Mucosa of descending colon (tissue), 3 donors: ENCODE results near the gene XAF1. TPM values are rescaled to one million over a fixed set of nuclear protein-coding genes. Genes with fewer than 3 reads are reported as not detected.
"Not testable (repeated sequence)": the region's sequence is repeated elsewhere in the genome, so short reads cannot be mapped to it uniquely, and the experiment has no call there.

Experiments
- ATAC-seq: fragments of 200-7000 bp; cut with Tn5 transposase; one replicate; pipeline ENCODE4 v1.9.1; 2020; ENCODE audit warnings: mild to moderate bottlenecking, moderate library complexity
- DNase-seq, 3 donors: peaks; one replicate each; pipeline ENCODE4 v3.0.0-alpha.2; 2020
- H3K36me3 ChIP-seq: fragments of 200-600 bp; one replicate; pipeline ENCODE4 v1.8.0; 2021; ENCODE audit warnings: low read depth, mild to moderate bottlenecking
- H3K4me1 ChIP-seq: fragments of 200-600 bp; one replicate; pipeline ENCODE4 v1.8.0; 2021; ENCODE audit warnings: low read depth, mild to moderate bottlenecking
- H3K4me3 ChIP-seq: fragments of 200-600 bp; one replicate; pipeline ENCODE4 v1.8.0; 2021; ENCODE audit warnings: mild to moderate bottlenecking
- H3K9me3 ChIP-seq: fragments of 200-600 bp; one replicate; pipeline ENCODE4 v1.8.0; 2021; ENCODE audit warnings: mild to moderate bottlenecking
- intact Hi-C, 2 donors: fragments of 100-400 bp; cut with DNase I in 1 of 2; cut with micrococcal nuclease in 1 of 2; formaldehyde crosslinking; loops; one replicate each; pipeline versions ENCODE4 v1.11.0 to v1.11.1; 2022; cut with DNase I, micrococcal nuclease
- total RNA-seq, 3 donors: library from RNA; stranded (reverse); fragmentation: NEBNext Ultra II Directional in 2 of 3; extraction: Animal tissue kit (Norgen Biotek cat#: 25700) in 2 of 3; gene quantifications; one replicate each; pipeline versions ENCODE4 v1.2.1 to v1.2.4, GENCODE V29; 2021 to 2023
- TF ChIP-seq, protein P1 (sequence below): fragments of 200-600 bp; IDR thresholded peaks from one replicate; pipeline ENCODE4 v1.8.0; 2022; ENCODE audit warnings: antibody characterized with exemption, mild to moderate bottlenecking
- donor health status: DM: no; HTN: no; CAD: no; lungs with moderate emphysema.
- donor health status: DM: no; HTN: no; CAD: no.
- donor health status: DM: no; HTN: yes; CAD: no.

Gene XAF1
- total RNA-seq, 3 donors from 2014 or later, result 15.7 to 37.4 (median 25.4) TPM

DNA sequence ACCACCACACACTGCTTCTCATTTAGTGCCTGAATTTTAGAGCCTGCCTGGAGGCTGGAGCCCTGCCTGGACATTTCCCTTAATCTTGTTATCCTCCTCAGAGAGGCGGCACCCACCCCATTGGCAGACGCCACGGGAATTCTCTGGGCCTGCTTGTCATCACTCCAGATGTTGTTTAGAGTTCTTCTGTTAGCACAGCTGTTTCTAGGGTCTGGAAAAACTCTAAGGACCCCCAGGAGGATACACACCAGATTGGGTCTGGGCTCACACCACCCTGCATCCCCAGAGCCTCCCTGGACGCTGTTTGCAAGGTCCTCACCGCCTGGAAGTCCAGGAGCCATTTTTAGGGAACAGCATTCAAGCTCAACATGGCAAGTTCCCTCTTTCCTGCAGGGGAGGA, 565 bp upstream of the XAF1 start:
- intact Hi-C loops, result no loop called here
- ATAC-seq (peak; percentile 9), DNase-seq (peak in 1 of 3 donors; percentile 20)
- Histone ChIP-seq H3K4me3 (no peak overlapping the region), H3K4me1 (peaks cover 2% of the 10 kb centered on the region), H3K9me3 (no peaks in the 10 kb centered on the region), H3K36me3 (no peaks in the 10 kb centered on the region)
- TF ChIP-seq, protein P1, sequence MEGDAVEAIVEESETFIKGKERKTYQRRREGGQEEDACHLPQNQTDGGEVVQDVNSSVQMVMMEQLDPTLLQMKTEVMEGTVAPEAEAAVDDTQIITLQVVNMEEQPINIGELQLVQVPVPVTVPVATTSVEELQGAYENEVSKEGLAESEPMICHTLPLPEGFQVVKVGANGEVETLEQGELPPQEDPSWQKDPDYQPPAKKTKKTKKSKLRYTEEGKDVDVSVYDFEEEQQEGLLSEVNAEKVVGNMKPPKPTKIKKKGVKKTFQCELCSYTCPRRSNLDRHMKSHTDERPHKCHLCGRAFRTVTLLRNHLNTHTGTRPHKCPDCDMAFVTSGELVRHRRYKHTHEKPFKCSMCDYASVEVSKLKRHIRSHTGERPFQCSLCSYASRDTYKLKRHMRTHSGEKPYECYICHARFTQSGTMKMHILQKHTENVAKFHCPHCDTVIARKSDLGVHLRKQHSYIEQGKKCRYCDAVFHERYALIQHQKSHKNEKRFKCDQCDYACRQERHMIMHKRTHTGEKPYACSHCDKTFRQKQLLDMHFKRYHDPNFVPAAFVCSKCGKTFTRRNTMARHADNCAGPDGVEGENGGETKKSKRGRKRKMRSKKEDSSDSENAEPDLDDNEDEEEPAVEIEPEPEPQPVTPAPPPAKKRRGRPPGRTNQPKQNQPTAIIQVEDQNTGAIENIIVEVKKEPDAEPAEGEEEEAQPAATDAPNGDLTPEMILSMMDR, result no peak

DNA sequence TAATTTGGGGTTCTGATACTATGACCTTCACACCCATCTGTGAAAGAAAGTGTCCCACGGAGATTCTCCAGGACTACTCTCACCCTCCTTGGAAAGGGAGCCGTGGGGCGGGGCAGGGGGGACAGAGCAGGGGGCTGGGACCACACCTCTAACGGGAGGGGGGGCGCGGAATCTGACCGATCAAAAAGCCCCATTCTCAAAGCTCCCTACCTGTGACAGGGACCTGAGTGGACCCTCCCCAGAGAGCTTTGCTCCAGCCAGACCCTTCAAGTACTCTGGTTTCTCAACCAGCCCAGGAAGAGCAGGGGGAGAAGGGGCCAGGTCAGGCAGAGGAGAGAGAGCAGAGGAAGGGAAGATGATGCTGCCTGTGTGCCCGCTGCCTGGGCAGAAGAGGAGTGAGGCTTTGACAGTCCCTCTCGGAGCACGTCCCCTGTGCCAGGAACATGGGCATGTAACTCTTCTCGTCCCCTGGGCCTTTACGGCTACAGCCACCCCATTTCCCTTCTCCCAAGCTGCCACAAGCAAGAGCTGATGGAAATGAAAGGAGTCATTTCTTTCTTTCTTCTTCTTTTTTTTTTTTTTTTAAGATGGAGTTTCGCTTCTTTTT, 682 bp downstream of the XAF1 start:
- Histone ChIP-seq H3K4me3 (peak overlapping the region; percentile 10), H3K4me1 (peaks cover 2% of the 10 kb centered on the region), H3K9me3 (no peaks in the 10 kb centered on the region), H3K36me3 (no peaks in the 10 kb centered on the region)
- ATAC-seq (peak; percentile 8), DNase-seq (no peak)
- TF ChIP-seq, protein P1, result no peak
- intact Hi-C loops, result no loop called here

DNA sequence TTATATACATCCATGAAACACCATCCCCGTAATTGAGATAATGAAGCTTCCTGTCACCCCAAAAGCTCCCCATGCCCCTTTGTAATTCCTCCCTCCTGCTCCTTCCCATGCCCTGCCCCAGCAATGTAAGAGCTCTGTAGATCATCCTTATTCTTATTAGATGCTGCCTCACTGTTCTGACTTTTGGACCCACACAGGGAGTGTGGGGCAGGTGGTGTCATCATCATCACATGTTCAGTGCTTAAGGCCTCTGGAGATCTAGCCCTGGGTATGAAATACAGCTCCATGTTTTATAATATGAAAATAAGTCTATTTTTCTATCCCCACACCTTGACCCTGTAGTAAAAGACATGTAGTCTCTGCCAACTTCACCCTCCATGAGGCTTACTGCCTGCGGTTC, 1.9 kb downstream of the XAF1 start:
- intact Hi-C loops, result no loop called here
- no peak for ATAC-seq
- H3K4me1 ChIP-seq, result peaks cover 2% of the 10 kb centered on the region
- H3K4me3 ChIP-seq, result no peak overlapping the region
- DNase-seq, result no peak
- TF ChIP-seq, protein P1, result no peak
- H3K9me3 ChIP-seq, result no peaks in the 10 kb centered on the region
- H3K36me3 ChIP-seq, result no peaks in the 10 kb centered on the region

DNA sequence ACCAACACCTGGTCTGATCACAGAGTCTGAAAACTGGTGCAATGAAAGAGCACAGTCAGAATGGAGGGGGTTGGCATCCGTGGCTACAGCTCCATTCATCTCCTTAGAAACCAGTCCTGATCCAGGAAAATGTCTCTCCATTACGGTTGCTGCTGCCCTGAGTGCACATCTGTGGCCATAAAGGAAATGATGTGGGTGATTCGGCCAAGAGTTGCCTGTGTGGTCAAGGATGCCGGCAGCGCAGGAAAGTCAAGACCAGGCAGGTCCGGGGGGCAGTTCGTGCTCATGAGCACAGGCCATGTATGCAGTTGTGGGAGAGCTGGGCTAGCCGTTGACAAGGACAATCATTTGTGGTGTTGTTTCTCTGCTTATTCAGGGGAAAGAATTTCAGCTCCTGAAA, 5.9 kb downstream of the XAF1 start:
- DNase-seq (no peak), ATAC-seq (no peak)
- TF ChIP-seq, protein P1, result no peak
- H3K4me1 ChIP-seq, result no peaks in the 10 kb centered on the region
- intact Hi-C loops, result no loop called here
- H3K36me3 ChIP-seq, result no peaks in the 10 kb centered on the region
- H3K4me3 ChIP-seq, result no peak overlapping the region
- H3K9me3 ChIP-seq, result no peaks in the 10 kb centered on the region

DNA sequence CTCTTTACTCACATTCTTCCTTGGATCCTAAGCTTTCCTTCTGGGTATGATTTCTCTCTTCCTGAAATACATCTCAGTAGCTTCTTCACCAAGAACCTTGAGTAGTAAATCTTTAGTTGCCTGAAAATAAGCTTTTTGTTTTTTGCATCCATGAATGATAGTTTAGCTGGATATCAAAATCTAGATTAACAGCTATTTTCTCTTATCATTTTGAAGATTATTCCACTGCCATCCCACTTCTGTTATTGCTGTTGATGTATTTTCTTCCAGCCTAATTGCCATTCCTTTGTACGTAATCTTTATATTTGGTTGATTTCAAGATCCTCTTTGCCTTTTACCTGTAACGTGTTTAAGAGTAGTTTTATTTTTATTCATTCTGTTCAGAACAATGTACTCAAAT, 12.6 kb downstream of the XAF1 start:
- ATAC-seq (no peak), DNase-seq (no peak)
- Histone ChIP-seq H3K4me3 (no peak overlapping the region), H3K4me1 (no peaks in the 10 kb centered on the region), H3K9me3 (peaks cover 11% of the 10 kb centered on the region), H3K36me3 (peaks cover 4% of the 10 kb centered on the region)
- intact Hi-C loops, result no loop called here
- TF ChIP-seq, protein P1, result no peak

DNA sequence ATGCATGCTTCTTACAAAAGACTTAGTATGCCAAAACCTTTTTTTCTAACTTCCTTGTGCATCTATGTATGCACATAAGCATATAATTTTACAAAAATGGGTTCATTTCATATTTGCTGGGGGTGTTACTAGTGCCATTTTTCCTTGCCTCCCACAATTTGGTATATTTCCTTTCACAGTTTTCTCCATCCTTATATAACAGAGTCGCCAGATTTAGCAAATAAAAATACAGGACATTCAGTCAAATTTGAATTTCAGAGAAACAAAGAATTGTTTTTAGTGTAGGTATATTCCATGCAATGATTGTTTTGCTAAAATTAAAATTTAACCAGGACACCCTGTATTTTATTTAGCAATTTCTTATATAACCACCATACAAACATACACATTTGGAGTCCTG, 16.2 kb downstream of the XAF1 start:
- no peak for DNase-seq

DNA sequence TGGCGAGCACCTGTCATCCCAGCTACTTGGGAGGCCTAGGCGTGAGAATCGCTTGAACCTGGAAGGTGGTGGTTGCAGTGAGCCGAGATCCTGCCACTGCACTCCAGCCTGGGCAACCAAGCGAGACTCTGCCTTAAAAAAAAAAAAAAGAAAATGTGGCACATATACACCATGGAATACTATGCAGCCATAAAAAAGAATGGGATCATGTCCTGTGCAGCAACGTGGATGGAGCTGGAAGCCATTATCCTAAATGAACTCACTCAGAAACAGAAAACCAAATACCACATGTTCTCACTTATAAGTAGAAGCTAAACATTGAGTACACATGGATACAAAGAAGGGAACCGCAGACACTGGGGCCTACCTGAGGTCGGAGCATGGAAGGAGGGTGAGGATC, 19.1 kb downstream of the XAF1 start:
- DNase-seq, H3K36me3 ChIP-seq, H3K4me3 ChIP-seq, intact Hi-C loops, H3K4me1 ChIP-seq, ATAC-seq: not testable (repeated sequence)
- H3K9me3 ChIP-seq, result peaks cover 19% of the 10 kb centered on the region

More for the DNA sequence above, 16.2 kb downstream of the XAF1 start:
- Histone ChIP-seq H3K4me3 (no peak overlapping the region), H3K9me3 (peaks cover 28% of the 10 kb centered on the region), H3K36me3 (peaks cover 4% of the 10 kb centered on the region), H3K4me1 (no peaks in the 10 kb centered on the region)
- no peak for ATAC-seq
- intact Hi-C loops, result no loop called here
- TF ChIP-seq, protein P1, result no peak
